OCI-LY7 (cell line): ENCODE results near the gene AK2. TPM values are rescaled to one million over a fixed set of nuclear protein-coding genes. Genes with fewer than 3 reads are reported as not detected.

Experiments
- BruUV-seq: library from RNA; stranded (reverse); fragments of 400-500 nt; replicated peaks from 2 replicates; lab custom pipeline; 2021; lab: Mats Ljungman, UMichigan
- CTCF ChIA-PET: fragments of 300-600 bp; sonication (Branson Sonifier 250); formaldehyde crosslinking; loops from one replicate; lab custom pipeline; 2022; ENCODE audit warnings: antibody characterized with exemption; ENCODE audit not compliant: unreplicated experiment; lab: Charles Lee
- POLR2A ChIA-PET: fragments of 300-600 bp; sonication (Branson Sonifier 250); formaldehyde crosslinking; loops from one replicate; lab custom pipeline; 2022; ENCODE audit warnings: antibody characterized with exemption; lab: Charles Lee
- DNase-seq: peaks from one replicate; pipeline ENCODE4 v3.0.0-alpha.2; 2015; ENCODE audit warnings: low spot score
- H2AFZ ChIP-seq: fragments of 200-600 bp; sonication (generic), shearing (Covaris generic); 2 replicates; pipeline ENCODE4 v1.6.1; 2014; ENCODE audit warnings: mild to moderate bottlenecking, antibody characterized with exemption, low read length, moderate library complexity
- H3K27ac ChIP-seq: fragments of 200-600 bp; sonication (generic); 2 replicates; pipeline ENCODE4 v1.5.1; 2014; ENCODE audit warnings: mixed run types, low read depth, mild to moderate bottlenecking, moderate library complexity, low read length, inconsistent platforms; ENCODE audit not compliant: poor library complexity, severe bottlenecking
- H3K36me3 ChIP-seq: fragments of 200-600 bp; sonication (generic); 2 replicates; pipeline ENCODE4 v1.6.1; 2014; ENCODE audit warnings: mild to moderate bottlenecking, antibody characterized with exemption, low read length, moderate library complexity, mixed read lengths; ENCODE audit not compliant: insufficient read depth
- H3K4me1 ChIP-seq: fragments of 200-600 bp; sonication (generic); 2 replicates; pipeline ENCODE4 v1.5.1; 2014; ENCODE audit warnings: mild to moderate bottlenecking, low read length; ENCODE audit not compliant: insufficient read depth, poor library complexity, severe bottlenecking
- H3K4me2 ChIP-seq: fragments of 200-600 bp; sonication (generic); 2 replicates; pipeline ENCODE4 v1.6.1; 2014; ENCODE audit warnings: mild to moderate bottlenecking, low read length
- H3K4me3 ChIP-seq: fragments of 200-600 bp; sonication (generic); 2 replicates; pipeline ENCODE4 v1.5.1; 2014; ENCODE audit warnings: mild to moderate bottlenecking, low read depth, low read length; ENCODE audit not compliant: poor library complexity, severe bottlenecking
- H3K79me2 ChIP-seq: fragments of 200-600 bp; sonication (generic); 2 replicates; pipeline ENCODE4 v1.6.1; 2016; ENCODE audit warnings: low read depth, mild to moderate bottlenecking, low read length, moderate library complexity, mixed read lengths; ENCODE audit not compliant: insufficient read depth
- H3K9me2 ChIP-seq: fragments of 200-600 bp; sonication (generic); 2 replicates; pipeline ENCODE4 v1.6.1; 2016; ENCODE audit warnings: mild to moderate bottlenecking, low read length, mixed read lengths; ENCODE audit not compliant: insufficient read depth
- H3K9me3 ChIP-seq: fragments of 200-600 bp; sonication (generic); 2 replicates; pipeline ENCODE4 v1.6.1; 2014; ENCODE audit warnings: mild to moderate bottlenecking, mixed run types, low read length, mixed read lengths
- H4K20me1 ChIP-seq: fragments of 200-600 bp; sonication (generic); 2 replicates; pipeline ENCODE4 v1.6.1; 2014; ENCODE audit warnings: mild to moderate bottlenecking, antibody characterized with exemption, low read length, moderate library complexity, mixed read lengths; ENCODE audit not compliant: insufficient read depth
- CTCF ChIP-seq: fragments of 200-600 bp; sonication (generic); conservative IDR thresholded peaks from 2 replicates; pipeline ENCODE4 v1.5.1; 2014; ENCODE audit warnings: mild to moderate bottlenecking, antibody characterized with exemption, low read length, moderate library complexity, mixed read lengths
- EZH2phosphoT487 ChIP-seq: fragments of 200-600 bp; sonication (generic); IDR thresholded peaks from 2 replicates; pipeline ENCODE4 v1.6.1; 2018; ENCODE audit warnings: low read depth, borderline replicate concordance, mild to moderate bottlenecking, mixed run types, antibody characterized with exemption, low read length, moderate library complexity, mixed read lengths
- intact Hi-C: fragments of 100-400 bp; cut with micrococcal nuclease; formaldehyde crosslinking; loops from one replicate; pipeline ENCODE4 v1.10.0; 2022; ENCODE audit not compliant: unreplicated experiment
- total RNA-seq, 2 experiments: library from RNA; depleted of rRNA in 1 of 2; stranded (reverse); fragments of >200 nt in 1 of 2; shearing (Covaris generic) in 1 of 2; gene quantifications; 2 replicates each; pipeline ENCODE4 v1.2.3, GENCODE V29; 2014 to 2022

Gene AK2
- total RNA-seq, 2 experiments from 2014 or later: 185 to 298 TPM

GRCh38 chr1:33085332-33085731 is 48.6 kb upstream of the AK2 start:
- ChIA-PET CTCF (no interaction called here), POLR2A (no interaction called here)
- intact Hi-C loops: loop anchor here (5.0 kb wide), 1 partner anchor 373 kb away; no protein-coding TSS in a partner anchor
- H3K4me3 ChIP-seq: no peak overlapping the region
- H3K27ac ChIP-seq: no peak overlapping the region
- H3K79me2 ChIP-seq: no peaks in the 10 kb centered on the region
- BruUV-seq: no TSS peak
- no peak overlapping the region for H2AFZ ChIP-seq
- no peak for DNase-seq
- H3K36me3 ChIP-seq: no peaks in the 10 kb centered on the region
- no peaks in the 10 kb centered on the region for H4K20me1 ChIP-seq
- TF ChIP-seq CTCF (no peak), EZH2phosphoT487 (no peak)
- H3K4me2 ChIP-seq: no peak overlapping the region
- no peaks in the 10 kb centered on the region for H3K9me3 ChIP-seq
- peaks cover 26% of the 10 kb centered on the region for H3K4me1 ChIP-seq
- no peaks in the 10 kb centered on the region for H3K9me2 ChIP-seq

- no peaks in the 10 kb centered on the region for H3K9me2 ChIP-seq
- H3K4me3 ChIP-seq: no peak overlapping the region
- no TSS peak for BruUV-seq
- H3K9me3 ChIP-seq: no peaks in the 10 kb centered on the region
- H3K36me3 ChIP-seq: no peaks in the 10 kb centered on the region
- no peak for DNase-seq
- ChIA-PET POLR2A (no interaction called here), CTCF (no interaction called here)
- peaks cover 13% of the 10 kb centered on the region for H3K4me1 ChIP-seq
- H3K79me2 ChIP-seq: no peaks in the 10 kb centered on the region
- H3K27ac ChIP-seq: no peak overlapping the region
- H4K20me1 ChIP-seq: no peaks in the 10 kb centered on the region
- no peak overlapping the region for H2AFZ ChIP-seq
- TF ChIP-seq CTCF (no peak), EZH2phosphoT487 (no peak)
- H3K4me2 ChIP-seq: no peak overlapping the region
- intact Hi-C loops: no loop called here
Observed at GRCh38 chr1:33082575-33083108, 46.0 kb upstream of the AK2 start.

- TF ChIP-seq EZH2phosphoT487 (no peak), CTCF (no peak)
- intact Hi-C loops: no loop called here
- BruUV-seq: no TSS peak
- Histone ChIP-seq H3K4me2 (peak overlapping the region; percentile 76), H2AFZ (0 out of 2 replicates have a peak overlapping the region, but pooled peaks have one; percentile 87), H3K4me3 (peak overlapping the region; percentile 64), H3K27ac (no peak overlapping the region), H3K9me3 (no peaks in the 10 kb centered on the region), H3K79me2 (no peaks in the 10 kb centered on the region), H3K4me1 (peaks cover 11% of the 10 kb centered on the region), H3K36me3 (no peaks in the 10 kb centered on the region), H4K20me1 (no peaks in the 10 kb centered on the region), H3K9me2 (no peaks in the 10 kb centered on the region)
- no peak for DNase-seq
- ChIA-PET CTCF (no interaction called here), POLR2A (no interaction called here)
Observed at GRCh38 chr1:33081554-33082305, 45.0 kb upstream of the AK2 start.
